GM12892 (cell line): ENCODE measurements around the gene RRN3.

ENCODE experiments used
- DNase-seq: peaks from one replicate; pipeline ENCODE4 v3.0.0; 2011; ENCODE audit not compliant: insufficient read length
- FAIRE-seq: peaks from 2 replicates; lab custom pipeline; 2011; peaks lifted over from hg19 to GRCh38; lab: Jason Lieb, UNC
- POLR2A ChIP-seq: IDR thresholded peaks from 2 replicates; pipeline ENCODE4 v1.6.1; 2011; ENCODE audit warnings: low read depth, low read length, control low read depth
- POLR2AphosphoS5 ChIP-seq: IDR thresholded peaks from 2 replicates; pipeline ENCODE4 v1.6.1; 2011; ENCODE audit warnings: low read depth, low read length, control low read depth
- TAF1 ChIP-seq: IDR thresholded peaks from 2 replicates; pipeline ENCODE4 v1.6.1; 2011; ENCODE audit warnings: low read depth, mild to moderate bottlenecking, control low read depth, low read length, borderline replicate concordance

The RRN3 gene

DNA sequence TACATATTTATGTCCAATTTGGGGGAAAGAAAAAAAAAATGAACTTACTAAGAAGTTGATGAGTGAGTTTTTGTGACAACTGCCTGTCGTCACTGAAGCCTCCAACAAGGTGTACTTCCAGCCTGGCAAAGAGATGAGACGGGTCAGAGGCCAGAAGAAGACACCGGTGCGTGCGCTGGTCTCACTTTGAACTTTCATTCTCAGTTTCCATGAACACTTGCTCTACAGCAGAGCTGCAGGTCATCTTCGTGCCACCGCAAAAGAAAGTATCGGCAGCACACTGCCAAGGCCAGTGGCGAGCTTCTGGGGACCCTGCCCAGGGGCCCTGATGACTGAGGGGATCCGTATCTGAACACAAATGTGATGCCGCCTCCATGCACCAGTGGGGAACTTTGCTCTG is 49.8 kb downstream of the RRN3 start:
- no peak for TF ChIP-seq POLR2A
- TF ChIP-seq TAF1, result no peak
- no peak for TF ChIP-seq POLR2AphosphoS5
- DNase-seq (no peak), FAIRE-seq (no peak)

DNA sequence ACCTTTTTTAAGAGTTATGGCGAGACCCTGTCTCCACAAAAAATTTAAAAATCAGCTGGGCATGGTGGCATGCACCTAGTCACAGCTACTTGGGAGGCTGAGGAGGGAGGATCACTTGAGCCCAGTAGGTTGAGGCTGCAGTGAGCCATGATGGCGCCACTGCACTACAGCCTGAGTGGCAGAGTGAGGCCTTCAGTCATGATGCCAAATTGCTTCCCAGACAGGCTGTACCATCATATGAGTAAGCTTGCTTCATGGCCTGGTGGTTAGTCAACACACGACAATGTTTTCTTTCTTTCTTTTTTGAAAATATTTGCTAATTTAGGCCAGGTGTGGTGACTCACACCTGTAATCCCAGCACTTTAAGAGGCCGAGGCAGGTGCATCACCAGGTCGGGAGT is 50.7 kb downstream of the RRN3 start:
- no peak for TF ChIP-seq POLR2AphosphoS5
- no peak for TF ChIP-seq POLR2A
- TF ChIP-seq TAF1, result no peak

DNA sequence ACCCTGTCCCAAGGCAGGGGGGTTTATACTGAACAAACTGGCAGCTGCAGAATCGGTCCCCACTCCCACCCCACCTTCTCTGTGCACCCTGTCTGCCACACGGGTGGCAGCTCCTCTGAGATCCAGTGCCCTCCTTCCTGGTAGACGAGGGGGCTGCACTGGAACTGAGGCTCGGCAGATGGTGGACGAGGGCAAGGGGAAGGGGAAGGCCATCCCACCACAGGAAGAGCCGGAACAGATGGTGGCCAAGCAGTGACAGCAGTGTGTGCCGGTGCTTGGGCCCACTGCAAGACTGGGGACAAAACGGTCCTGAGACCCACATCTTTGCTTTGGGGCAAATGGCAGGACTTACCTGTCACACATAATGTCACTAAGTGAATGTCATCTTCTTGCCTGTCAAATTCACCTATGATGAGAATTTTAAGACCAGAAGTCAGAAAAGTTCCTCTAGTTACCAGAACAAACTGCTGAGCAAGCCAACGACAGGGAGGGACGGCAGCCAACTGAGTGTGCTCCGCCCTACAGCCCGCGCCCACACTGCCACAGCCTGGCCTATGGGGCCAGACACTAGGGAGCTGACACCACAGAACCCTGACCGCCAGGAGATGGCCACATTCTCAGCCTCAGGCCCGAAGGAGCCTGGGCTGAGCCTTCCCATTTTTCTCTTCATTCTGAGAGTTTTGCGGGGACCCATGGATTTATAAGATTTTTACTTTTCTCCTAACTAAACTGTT is 52.6 kb downstream of the RRN3 start:
- TF ChIP-seq TAF1 (no peak), POLR2A (no peak), POLR2AphosphoS5 (no peak)
- DNase-seq, result no peak
- no peak for FAIRE-seq

More for the DNA sequence above, 50.7 kb downstream of the RRN3 start:
- DNase-seq (no peak), FAIRE-seq (no peak)

DNA sequence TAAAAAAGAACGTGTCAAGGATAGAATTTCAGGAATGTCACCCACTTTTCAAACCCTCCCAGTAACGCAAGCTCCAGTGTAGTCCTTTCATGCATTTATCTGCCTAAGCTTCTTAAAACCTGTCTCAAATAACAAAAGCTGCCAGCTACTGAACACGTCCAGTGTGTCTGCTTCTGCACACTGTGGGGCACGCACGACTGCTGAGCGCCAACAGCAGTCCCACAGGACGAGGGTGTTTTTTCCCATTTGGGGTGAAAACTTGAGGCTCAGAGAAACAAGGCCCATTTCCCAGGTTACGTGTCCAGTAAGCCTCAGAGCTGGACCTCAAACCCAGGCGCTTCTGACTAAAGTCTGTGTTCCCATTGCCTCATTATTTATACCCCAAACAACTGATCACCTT is 55.4 kb downstream of the RRN3 start:
- TF ChIP-seq POLR2A, result no peak
- TF ChIP-seq POLR2AphosphoS5, result no peak
- TF ChIP-seq TAF1, result no peak
- no peak for FAIRE-seq
- no peak for DNase-seq

DNA sequence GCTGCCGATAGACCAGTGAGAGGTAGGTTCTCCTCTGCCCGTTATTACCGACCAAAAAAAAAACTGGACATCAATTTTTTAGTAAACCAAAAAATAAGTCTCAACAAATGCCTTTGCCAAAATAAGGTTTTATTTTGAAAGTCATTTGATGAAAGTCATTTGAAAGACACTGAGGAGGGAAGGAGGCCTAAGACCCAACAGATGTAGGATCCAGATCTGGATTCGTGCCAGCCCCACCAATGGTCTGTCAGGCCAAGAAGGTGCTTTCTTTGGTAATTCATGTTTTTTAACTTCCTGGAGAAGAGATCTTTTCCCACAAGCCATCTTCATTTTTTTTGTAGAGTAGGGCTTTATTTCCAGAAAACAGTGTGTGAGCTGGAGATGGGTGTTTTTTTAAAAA is 56.3 kb downstream of the RRN3 start:
- DNase-seq, result no peak
- no peak for FAIRE-seq

DNA sequence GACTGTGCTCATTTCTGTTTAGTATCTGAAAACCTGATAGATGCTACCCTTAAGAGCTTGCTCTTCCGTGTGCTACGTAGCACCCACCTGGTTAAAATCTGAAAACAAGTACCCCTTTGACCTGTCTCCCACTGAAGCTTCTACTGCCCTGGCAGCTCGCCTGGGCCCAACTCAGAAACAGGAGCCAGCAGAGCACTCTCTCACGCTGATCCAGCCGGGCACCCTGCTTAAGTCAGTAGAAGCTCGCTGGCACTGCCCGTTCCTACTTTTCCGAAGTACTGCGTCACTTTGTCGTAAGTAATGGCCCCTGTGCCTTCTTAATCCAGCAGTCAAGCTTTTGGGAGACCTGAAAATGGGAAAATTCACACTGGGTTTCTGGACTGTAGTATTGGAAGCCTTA is 57.1 kb downstream of the RRN3 start:
- DNase-seq, result no peak
- no peak for FAIRE-seq

More for the DNA sequence above, 56.3 kb downstream of the RRN3 start:
- TF ChIP-seq POLR2A (no peak), POLR2AphosphoS5 (no peak), TAF1 (no peak)

DNA sequence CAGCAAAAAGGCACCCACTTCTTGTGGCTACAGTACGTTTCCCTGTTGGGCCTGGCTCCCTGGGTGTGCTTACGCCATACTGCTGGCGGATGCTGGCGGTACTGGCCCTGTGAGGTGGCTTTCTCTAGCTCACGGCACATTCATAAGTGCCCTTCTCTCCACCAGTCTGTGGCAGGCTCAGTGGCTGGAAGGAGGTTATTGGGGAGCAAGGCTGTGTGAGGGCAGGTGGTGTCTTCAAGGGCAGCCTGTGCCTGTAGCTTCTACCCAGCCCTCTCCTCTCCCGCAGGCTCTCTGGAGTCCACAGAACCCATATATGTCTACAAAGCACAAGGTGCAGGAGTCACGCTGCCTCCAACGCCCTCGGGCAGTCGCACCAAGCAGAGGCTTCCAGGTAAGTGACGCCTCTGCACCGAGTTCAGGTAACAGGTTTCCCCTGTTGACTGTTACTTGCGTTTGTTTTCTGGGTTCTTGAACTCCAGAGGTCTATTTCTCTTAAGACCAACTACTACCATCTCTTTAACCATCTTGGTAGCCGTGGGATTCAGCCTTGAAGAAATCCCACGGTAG is 58.8 kb downstream of the RRN3 start:
- TF ChIP-seq POLR2AphosphoS5, result no peak
- TF ChIP-seq TAF1, result no peak
- TF ChIP-seq POLR2A, result no peak

More for the DNA sequence above, 57.1 kb downstream of the RRN3 start:
- no peak for TF ChIP-seq TAF1

DNA sequence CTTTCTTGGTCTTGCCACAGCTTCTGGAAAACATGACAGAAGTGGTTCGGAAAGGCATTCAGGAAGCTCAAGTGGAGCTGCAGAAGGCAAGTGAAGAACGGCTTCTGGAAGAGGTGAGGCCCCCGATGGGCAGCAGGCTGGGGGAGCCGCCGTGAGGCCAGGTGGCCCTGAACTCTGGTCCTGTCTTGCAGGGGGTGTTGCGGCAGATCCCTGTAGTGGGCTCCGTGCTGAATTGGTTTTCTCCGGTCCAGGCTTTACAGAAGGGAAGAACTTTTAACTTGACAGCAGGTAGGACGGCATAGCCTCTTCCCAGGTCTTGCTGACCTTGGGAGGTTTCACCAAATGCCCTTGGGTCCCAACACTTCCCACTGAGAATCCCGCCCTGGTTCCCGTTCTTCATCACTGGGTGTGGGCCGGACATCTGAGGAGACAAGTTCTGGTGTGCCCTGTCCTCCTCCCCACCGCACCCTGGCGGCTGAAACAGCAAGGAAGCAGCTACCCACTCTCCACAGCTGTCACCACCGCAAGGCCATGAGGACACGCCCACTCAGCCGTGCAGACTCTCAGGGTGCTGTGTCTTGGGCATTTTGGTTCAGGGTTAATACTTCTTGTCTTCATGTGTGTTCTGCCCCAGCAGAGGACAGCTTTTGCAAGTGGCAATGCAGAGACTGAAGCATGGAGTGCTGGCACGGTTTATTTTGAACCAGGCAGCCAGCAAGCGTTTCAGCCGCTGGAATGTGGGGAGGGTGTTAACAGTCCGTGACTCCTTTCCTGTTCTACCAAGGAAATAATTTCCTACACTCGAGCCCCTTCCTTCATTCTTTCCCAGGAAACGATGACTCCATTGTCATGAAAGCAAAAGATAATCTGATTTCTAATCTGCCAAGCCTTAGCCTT is 59.6 kb downstream of the RRN3 start:
- no peak for DNase-seq
- no peak for FAIRE-seq
- TF ChIP-seq TAF1 (no peak), POLR2A (no peak), POLR2AphosphoS5 (no peak)

More for the DNA sequence above, 58.8 kb downstream of the RRN3 start:
- DNase-seq (no peak), FAIRE-seq (no peak)

DNA sequence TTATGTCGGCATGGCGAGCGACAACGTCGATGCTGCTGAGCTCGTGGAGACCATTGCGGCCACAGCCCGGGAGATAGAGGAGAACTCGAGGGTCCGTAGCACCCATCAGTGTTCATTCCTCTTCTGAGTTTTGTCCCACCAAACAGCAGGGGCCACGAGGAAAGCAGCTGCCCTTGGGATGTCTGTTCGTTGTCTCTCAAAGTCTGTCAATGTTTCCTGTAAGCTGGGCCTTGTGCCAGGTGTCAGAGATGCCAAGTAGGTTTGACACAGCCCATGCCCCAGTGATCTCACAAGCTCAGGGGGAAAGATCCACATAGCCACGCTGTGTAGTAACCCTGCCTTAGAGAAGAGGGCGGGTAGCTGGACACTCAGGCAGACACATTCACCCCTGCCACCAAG is 60.8 kb downstream of the RRN3 start:
- no peak for TF ChIP-seq POLR2A
- no peak for TF ChIP-seq POLR2AphosphoS5
- TF ChIP-seq TAF1, result no peak
- DNase-seq (no peak), FAIRE-seq (no peak)

DNA sequence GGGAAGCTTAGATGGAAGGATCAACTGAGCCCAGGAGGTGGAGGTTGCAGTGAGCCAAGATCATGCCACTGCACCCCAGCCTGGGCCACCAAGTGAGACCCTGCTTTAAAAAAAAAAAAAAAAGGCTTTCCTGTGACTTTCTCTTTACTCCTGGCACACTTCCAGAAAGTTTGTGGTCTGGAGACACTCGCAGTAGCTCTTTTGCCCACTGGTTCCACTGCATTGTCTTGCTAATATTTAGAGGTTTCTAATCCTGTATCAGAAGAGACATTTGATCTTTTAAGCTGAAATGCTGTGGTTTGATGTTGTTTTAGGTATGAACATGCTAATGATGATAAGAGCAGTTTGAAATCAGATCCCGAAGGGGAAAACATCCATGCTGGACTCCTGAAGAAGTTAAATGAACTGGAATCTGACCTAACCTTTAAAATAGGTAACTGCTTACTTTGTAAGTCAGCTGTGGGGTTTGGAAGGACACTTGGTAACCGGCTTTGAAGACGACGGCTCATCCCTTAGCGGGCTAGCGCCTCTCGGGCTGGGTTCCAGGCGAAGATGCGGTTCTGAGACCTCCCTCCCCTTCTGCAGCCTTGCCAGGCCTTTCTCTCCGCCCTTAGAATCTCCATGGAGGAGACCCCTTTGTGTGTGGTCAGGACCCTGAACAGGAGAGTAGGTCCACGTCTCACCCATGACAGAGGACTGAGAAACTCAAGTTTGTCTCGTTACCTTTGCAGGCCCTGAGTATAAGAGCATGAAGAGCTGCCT is 61.3 kb downstream of the RRN3 start:
- DNase-seq (no peak), FAIRE-seq (no peak)
- no peak for TF ChIP-seq POLR2AphosphoS5
- no peak for TF ChIP-seq POLR2A
- no peak for TF ChIP-seq TAF1

DNA sequence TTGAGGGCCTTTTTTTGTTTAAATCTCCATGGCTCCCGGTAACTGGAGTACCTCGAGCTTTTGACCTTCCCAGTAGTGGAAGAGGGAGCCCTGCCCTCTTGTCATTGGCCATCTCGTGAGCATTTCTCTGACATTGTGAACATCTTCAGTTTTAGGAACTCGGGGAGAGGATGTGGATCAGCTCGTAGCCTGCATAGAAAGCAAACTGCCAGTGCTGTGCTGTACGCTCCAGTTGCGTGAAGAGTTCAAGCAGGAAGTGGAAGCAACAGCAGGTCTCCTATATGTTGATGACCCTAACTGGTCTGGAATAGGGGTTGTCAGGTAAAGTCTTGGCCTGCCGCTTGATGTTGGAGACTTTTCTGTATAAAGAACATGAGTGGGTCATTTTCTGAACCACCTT is 62.5 kb downstream of the RRN3 start:
- TF ChIP-seq POLR2AphosphoS5, result no peak
- TF ChIP-seq POLR2A, result no peak
- TF ChIP-seq TAF1, result no peak
- no peak for DNase-seq
- FAIRE-seq, result no peak
